HG02571 (cell line): Measurements from ENCODE around the gene FIGLA.

Source experiments
- ATAC-seq: cut with Tn5 transposase; IDR thresholded peaks from one replicate; pipeline ENCODE4 v1.9.1; 2021; ENCODE audit warnings: mild to moderate bottlenecking, moderate library complexity; ENCODE audit not compliant: unreplicated experiment

The FIGLA gene

GRCh38 chr2:70776266-70776665 is 14.2 kb downstream of the FIGLA start:
- ATAC-seq: no peak

- no peak for ATAC-seq
Observed at GRCh38 chr2:70775141-70775540, 15.3 kb downstream of the FIGLA start.

- ATAC-seq: no peak
Observed at GRCh38 chr2:70772486-70773155, 17.8 kb downstream of the FIGLA start.

GRCh38 chr2:70771446-70771845 is 19.0 kb downstream of the FIGLA start:
- ATAC-seq: no peak

- no peak for ATAC-seq
Observed at GRCh38 chr2:70769450-70769849, 21.0 kb downstream of the FIGLA start.

DNA sequence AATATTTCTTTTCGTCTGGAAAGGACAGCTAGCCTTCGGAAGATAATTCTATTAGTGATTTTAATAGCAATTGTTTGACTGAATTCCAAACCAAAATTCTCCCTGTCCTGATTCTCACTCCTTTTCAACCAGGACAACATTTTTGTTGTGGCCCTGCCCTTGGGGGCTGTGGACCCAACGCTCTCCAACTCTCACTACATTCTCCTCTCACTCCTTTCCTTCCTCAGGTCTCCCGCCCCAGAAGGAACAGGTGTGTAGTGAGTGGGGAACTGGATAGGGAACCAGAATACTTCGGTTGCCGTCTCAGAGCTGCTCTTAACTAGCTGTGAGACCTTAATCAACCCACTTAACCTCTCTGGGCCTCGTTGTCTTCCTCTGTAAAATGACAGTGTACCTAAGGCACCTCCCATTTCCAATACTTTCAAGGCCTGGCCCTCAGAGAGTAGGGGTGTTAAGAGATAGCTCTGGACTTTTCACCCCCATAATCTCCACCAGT is 21.8 kb downstream of the FIGLA start:
- ATAC-seq: no peak

GRCh38 chr2:70767699-70768589 is 22.5 kb downstream of the FIGLA start, which contains the start of gene ADD2:
ADD2 (minus strand) TSS chr2:70768200; CDS start chr2:70706408, 61,792 bp downstream.
- ATAC-seq: no peak

DNA sequence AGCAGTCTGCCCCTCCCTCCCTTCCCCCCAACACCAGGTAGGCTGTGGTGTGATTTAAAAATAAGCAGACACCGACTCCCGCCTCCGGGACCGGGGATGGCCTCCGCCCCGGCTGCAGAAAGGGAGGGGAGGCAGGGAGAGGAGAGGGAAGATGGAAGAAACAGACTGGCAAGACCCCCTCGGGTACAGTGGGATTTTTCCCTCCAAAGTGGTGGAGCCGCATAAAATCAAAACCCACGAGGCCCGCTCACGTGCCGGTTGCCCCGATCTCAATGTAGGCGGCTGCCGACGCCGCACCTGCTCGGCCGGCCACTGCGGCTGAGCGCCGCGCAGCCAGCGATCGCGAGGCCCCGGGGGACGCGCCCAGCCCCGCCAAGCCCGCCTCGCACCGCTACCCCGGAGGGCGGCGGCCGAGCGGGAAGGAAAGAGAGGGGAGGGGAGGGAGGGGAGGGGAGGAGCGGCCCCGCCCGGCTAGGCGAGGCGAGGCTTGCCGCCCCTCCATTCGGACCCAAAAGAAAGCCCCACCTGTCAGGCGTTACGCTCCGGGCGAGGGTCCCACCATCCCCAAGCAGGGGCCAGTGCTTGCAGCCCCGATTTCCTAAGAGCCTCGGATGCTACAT is 23.3 kb downstream of the FIGLA start:
- ATAC-seq: no peak

DNA sequence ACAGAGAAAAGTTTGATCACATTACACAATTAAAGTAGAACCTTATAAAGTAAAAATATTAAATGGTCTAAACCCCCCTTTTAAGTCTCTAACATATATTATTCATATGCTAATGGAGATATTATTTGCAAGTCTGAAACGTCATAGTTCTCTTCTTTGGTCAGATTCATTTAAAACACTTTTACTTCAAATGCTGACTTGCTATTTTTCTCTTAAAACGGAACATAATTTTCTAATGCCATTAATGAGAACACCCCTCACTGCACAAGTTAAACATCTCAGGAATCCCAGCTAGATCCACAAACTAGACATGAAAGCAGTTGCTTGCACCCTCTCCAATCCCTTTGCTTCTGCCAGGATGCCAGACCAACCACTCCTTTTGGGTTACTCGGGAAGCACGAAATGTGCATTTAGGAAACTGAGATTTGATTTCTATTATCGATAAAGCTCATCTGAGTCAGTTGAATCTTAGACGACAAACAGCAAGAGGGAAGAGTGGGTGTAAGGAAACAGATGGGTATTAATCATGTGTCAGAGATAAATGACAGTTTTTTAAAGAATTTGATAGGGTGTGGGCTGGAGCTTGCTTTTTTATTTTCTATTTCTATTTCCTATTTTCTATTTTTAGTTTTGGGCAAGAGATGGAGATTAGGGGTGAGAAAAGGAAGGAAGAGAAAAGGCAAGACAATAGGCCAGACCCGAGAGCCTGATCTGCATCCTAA is 23.9 kb downstream of the FIGLA start:
- no peak for ATAC-seq

GRCh38 chr2:70765507-70765906 is 24.9 kb downstream of the FIGLA start:
- ATAC-seq: no peak

DNA sequence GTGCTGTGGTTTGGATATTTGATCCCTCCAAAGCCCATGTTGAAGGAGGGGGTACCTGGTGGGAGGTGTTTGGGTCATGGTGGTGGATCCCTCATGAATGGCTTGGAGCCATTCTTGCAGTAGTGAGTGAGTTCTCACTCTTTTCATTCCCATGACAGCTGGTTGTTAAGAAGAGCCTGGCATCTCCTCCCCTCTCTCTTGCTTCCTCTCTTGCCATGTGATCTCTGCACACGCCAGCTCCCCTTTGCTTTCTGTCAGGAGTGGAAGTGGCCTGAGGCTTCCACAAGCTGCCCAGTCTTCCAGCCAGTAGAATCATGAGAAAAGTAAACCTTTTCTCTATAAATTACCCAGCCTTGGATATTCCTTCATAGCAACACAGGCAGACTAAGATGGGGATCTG is 31.0 kb downstream of the FIGLA start:
- no peak for ATAC-seq

- no peak for ATAC-seq
Observed at GRCh38 chr2:70757966-70758365, 32.5 kb downstream of the FIGLA start.

- ATAC-seq: no peak
Observed at GRCh38 chr2:70757360-70757759, 33.1 kb downstream of the FIGLA start.

DNA sequence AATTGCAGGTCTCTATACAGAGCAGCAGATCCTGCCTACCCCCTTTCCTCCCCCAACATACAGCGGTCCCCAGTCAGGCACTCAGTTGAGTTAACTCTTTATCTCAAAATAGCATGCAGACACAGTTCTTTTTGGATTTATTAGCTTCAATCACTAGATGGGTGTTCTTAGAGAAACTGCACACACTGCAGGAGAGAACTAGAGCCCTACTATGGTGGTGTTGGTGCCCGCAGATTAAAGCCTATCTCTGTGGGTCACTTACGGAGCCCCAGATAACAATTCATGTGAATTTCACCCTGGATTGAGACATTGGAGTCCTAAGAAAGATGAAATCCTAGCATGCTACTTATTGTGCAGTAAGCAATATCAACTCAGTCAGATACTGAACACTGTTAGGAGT is 34.3 kb downstream of the FIGLA start:
- ATAC-seq: no peak

DNA sequence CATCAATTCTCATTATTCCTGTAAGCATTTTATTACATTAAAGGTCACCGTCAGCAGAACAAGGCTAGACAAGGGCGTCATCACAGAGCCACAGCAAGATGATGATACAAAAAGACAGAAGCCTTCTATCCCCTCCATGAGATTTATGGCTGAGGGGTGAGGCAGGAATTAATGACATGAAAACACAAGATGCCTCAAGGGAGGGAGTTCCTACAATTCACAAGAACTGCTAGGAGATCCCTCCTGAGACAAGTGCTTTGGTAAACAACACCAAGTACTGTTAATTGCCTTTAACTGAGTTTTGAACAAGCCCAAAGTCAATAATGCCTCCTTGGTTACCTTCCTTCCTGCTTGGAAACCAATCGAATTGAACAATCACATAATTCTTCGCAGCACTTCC is 36.5 kb downstream of the FIGLA start:
- no peak for ATAC-seq

GRCh38 chr2:70753031-70753430 is 37.4 kb downstream of the FIGLA start:
- no peak for ATAC-seq

GRCh38 chr2:70752396-70752795 is 38.0 kb downstream of the FIGLA start:
- ATAC-seq: no peak

DNA sequence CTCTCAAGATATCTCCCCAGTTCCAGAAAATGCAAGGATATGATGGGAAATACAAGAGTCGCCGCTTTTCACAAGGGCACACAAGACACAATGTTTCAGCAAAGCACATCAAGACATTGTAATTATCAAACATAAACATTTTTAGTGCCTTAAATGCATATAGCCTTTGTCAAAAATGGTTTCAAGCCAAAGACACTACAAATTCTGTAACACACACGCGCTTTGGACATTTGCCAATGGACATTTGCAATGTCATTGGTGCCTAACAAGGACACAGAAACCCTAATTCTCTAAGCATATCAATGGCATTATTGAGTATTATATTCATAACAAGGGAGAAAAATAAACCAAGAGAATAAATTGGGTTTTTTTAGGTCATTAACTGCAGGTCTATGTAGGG is 38.6 kb downstream of the FIGLA start:
- no peak for ATAC-seq

GRCh38 chr2:70750320-70750719 is 40.1 kb downstream of the FIGLA start:
- ATAC-seq: no peak

DNA sequence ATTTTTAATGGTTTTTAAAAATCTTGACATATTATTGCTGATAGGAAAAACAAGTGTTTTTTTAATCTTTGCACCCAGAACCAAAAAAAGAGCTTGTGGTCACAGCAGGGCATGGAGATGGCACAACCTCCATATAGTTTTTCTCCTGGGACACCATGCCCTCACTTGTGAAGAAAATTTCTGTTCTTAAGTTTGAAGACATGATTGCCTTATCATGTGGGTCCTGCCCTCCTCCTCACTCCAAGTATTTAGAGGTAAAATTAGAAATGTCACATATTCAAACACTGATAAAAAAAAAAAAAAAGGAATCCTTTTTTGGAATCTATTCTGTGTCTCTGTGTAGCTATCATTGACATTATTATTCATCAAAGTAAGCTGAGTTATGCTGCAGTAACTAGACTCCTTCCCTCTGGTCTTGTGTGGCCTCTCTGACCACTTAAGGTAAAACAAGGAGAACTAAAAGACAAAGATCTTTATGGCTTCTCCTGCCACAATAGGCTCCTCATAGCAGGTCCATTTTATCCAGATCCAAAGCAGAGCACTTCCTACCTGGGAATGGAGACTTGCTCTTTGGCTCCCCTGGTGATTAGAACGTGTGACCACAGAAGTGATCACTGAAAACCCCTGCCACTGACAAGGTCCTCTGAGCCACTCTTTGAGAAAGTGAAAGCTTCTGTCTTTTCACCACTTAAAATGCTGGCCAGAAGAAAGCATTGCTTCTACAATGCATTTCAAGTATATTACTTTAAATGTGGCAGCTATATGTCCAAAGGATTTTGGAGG is 42.2 kb downstream of the FIGLA start:
- ATAC-seq: no peak
